ENCODE measurements around the gene STAT5B. TPM values are rescaled to one million over a fixed set of nuclear protein-coding genes. Genes with fewer than 3 reads are reported as not detected.

STAT5B gene
- total RNA-seq, 1 donor from 2014 or later, result 49.2 TPM

DNA sequence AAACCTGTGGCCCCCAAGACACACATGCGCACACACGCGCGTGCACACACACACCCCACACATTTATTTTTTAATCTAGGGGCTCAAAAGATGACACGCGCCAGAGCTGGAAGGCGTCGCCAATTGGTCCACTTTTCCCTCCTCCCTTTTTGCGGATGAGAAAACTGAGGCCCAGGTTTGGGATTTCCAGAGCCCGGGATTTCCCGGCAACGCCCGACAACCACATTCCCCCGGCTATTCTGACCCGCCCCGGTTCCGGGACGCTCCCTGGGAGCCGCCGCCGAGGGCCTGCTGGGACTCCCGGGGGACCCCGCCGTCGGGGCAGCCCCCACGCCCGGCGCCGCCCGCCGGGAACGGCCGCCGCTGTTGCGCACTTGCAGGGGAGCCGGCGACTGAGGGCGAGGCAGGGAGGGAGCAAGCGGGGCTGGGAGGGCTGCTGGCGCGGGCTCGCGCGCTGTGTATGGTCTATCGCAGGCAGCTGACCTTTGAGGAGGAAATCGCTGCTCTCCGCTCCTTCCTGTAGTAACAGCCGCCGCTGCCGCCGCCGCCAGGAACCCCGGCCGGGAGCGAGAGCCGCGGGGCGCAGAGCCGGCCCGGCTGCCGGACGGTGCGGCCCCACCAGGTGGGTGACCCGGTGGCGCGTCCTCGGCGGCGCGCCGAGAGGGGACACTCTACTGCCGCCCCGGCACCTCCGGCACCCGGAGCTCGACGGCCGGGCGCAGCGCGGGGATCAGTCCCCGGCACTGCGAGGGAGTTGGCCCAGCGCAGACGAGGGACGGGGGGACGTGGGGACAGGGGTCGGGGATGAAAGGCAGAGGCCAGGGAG is 12.0 kb upstream of the STAT5B start, which contains the start of gene STAT5A:
TSS of gene STAT5A (plus strand) at position 522 of the 826 bp plus-strand sequence. CDS start 914 bp downstream, outside the sequence.
- no peak for TF ChIP-seq CTCF (conservative IDR thresholded peaks at IDR 0.05)
- Mint-ChIP-seq H3K9me3 (no peaks in the 10 kb centered on the region), H3K4me1 (peaks cover 27% of the 10 kb centered on the region), H3K4me3 (peak within 1 kb of the TSS; percentile 75), H3K36me3 (ENCODE audit: low read depth) (no peaks in the 10 kb centered on the region), H3K27ac (ENCODE audit: unreplicated experiment) (no peak within 1 kb of the TSS), H3K27me3 (ENCODE audit: low read depth) (peaks cover 39% of the 10 kb centered on the region)
- DNase-seq (ENCODE audit: low read depth, low spot score), result peak; percentile 54

- Mint-ChIP-seq H3K27ac (ENCODE audit: unreplicated experiment) (no peak overlapping the region), H3K27me3 (ENCODE audit: low read depth) (peaks cover 39% of the 10 kb centered on the region), H3K4me3 (peak overlapping the region; percentile 56), H3K36me3 (ENCODE audit: low read depth) (no peaks in the 10 kb centered on the region), H3K9me3 (no peaks in the 10 kb centered on the region), H3K4me1 (peaks cover 34% of the 10 kb centered on the region)
- no peak for DNase-seq (ENCODE audit: low read depth, low spot score)
- no peak for TF ChIP-seq CTCF (conservative IDR thresholded peaks at IDR 0.05)
Measured at GRCh38 chr17:42287305-42287976, 11.2 kb upstream of the STAT5B start.

- Mint-ChIP-seq H3K4me1 (peaks cover 36% of the 10 kb centered on the region), H3K27me3 (ENCODE audit: low read depth) (peaks cover 36% of the 10 kb centered on the region), H3K27ac (ENCODE audit: unreplicated experiment) (no peak overlapping the region), H3K9me3 (no peaks in the 10 kb centered on the region), H3K36me3 (ENCODE audit: low read depth) (no peaks in the 10 kb centered on the region), H3K4me3 (peak overlapping the region; percentile 56)
- no peak for TF ChIP-seq CTCF (conservative IDR thresholded peaks at IDR 0.05)
- no peak for DNase-seq (ENCODE audit: low read depth, low spot score)
Measured at GRCh38 chr17:42286411-42287221, 10.4 kb upstream of the STAT5B start.

GRCh38 chr17:42285346-42286050 is 9.3 kb upstream of the STAT5B start:
- H3K36me3 Mint-ChIP-seq (ENCODE audit: low read depth), result no peaks in the 10 kb centered on the region
- no peak overlapping the region for H3K27ac Mint-ChIP-seq (ENCODE audit: unreplicated experiment)
- H3K27me3 Mint-ChIP-seq (ENCODE audit: low read depth), result peaks cover 36% of the 10 kb centered on the region
- H3K9me3 Mint-ChIP-seq, result no peaks in the 10 kb centered on the region
- DNase-seq (ENCODE audit: low read depth, low spot score), result no peak
- no peak for TF ChIP-seq CTCF (conservative IDR thresholded peaks at IDR 0.05)
- no peak overlapping the region for H3K4me3 Mint-ChIP-seq
- peaks cover 41% of the 10 kb centered on the region for H3K4me1 Mint-ChIP-seq

DNA sequence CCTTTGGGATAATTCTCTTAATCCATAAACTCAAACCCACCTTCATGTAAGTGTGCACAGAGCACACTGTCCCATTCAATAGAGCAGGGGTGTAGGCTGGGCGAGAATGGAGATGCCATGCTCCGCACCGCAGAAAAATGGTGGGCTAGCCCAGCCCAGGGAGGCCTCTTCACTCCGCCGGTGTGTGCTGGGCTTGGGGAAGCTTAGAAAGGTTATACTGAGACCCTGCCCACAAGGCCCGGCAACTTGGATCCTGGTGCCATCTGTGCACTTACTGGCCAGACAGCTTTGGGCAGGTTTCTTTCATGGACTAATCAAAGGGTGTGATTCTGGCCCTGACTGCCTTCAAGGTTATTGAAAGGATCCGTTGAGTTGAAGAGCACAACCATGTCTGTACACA is 8.4 kb upstream of the STAT5B start:
- peaks cover 28% of the 10 kb centered on the region for H3K27me3 Mint-ChIP-seq (ENCODE audit: low read depth)
- H3K27ac Mint-ChIP-seq (ENCODE audit: unreplicated experiment), result no peak overlapping the region
- no peak overlapping the region for H3K4me3 Mint-ChIP-seq
- no peak for DNase-seq (ENCODE audit: low read depth, low spot score)
- peaks cover 41% of the 10 kb centered on the region for H3K4me1 Mint-ChIP-seq
- H3K36me3 Mint-ChIP-seq (ENCODE audit: low read depth), result no peaks in the 10 kb centered on the region
- no peak for TF ChIP-seq CTCF (conservative IDR thresholded peaks at IDR 0.05)
- H3K9me3 Mint-ChIP-seq, result no peaks in the 10 kb centered on the region

Measured in neural crest cell (in vitro differentiated cells).